GM21825 (cell line): Measurements from ENCODE around the gene DISC1.
"Not testable (repeated sequence)": the region's sequence is repeated elsewhere in the genome, so short reads cannot be mapped to it uniquely, and the experiment has no call there.

ENCODE experiments used
- ATAC-seq: cut with Tn5 transposase; IDR thresholded peaks from one replicate; pipeline ENCODE4 v1.9.1; 2021; ENCODE audit warnings: mild to moderate bottlenecking, moderate library complexity; ENCODE audit not compliant: unreplicated experiment

The DISC1 gene

DNA sequence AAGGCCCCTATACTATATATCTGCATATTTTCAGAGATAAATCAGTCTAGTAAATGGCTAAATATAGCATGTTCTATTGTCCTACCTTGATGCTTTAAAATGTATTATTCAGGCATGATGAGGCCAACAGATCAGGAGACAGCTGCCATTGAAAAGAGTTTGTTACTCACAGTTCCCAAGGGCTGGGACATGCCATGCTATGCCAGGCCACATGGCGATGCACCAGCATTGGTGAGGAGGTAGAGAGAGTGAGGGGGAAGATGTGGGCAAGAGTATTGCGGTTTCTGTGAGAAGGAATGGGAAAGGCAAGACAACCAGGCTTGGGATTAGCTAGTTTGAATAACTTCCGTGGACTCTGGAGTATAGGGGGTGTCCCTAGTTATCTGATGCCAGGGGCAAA lies 316.5 kb downstream of the DISC1 start:
- no peak for ATAC-seq

DNA sequence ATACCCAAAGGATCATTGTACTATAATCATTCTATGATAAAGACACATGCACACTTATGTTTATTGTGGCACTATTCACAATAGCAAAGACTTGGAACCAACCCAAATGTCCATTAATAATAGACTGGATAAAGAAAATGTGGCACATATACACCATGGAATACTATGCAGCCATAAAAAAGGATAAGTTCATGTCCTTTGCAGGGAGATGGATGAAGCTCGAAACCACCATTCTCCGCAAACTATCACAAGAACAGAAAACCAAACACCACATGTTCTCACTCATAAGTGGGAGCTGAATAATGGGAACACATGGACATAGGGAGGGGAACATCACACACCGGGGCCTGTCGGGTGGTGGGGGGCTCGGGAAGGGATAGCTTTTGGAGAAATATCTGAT lies 321.5 kb downstream of the DISC1 start:
- not testable (repeated sequence) for ATAC-seq

GRCh38 chr1:231949277-231950091 lies 322.9 kb downstream of the DISC1 start:
- ATAC-seq, result no peak

DNA sequence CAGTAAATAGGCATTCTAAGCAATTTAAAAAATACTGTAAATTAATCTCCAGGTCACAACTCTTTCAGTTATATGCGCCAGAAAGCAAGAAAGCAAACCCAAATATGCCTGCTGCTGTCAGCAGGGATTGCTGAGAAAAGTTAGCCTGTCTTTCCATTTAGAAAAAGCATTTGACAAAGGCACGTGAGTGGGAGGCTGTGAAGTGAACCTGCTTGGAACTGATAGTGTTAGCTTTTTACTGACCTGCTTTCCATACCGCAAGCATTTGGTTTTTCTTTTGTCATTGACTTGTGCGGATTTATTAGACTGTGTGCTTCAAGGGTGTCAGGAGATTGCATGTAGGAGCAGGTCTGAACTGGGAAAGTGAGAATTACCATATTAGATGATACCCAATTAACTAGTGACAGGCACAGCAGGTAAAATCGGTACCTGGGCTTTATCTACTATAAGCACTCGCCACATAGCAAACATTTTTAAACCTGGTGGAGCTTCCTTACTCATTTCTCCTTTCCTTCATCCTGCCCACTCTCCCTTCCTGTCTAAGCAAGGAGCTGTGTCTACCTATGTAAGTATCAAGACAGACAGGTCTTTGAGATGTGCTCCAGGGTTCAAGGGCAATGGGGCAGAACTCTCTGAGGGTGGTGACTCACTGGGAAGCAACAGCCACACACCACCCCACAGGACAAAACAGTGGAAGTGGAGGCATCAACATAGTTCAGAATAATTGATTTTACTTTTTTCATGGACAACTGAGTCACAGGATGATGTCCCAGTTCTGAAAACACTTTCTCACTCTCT lies 323.9 kb downstream of the DISC1 start:
- ATAC-seq, result no peak

DNA sequence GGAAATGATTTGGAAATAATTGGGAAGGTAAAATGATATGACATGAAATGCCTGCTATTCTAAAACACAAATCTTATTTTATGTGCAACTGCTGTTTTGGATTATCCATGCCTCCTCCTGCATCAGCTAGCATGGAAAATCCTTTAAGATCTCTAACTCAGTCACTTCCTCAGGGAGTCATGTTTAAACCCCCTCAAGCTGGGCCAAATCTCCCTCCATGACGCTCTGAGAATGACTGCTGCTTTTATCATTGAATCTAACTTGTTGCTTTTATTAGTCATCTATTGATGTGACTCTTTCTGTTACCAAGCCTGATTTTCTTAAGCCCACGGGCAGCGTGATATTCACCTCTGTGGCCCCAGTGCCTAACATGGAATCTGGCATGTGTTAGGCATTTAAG lies 324.8 kb downstream of the DISC1 start:
- ATAC-seq, result no peak

DNA sequence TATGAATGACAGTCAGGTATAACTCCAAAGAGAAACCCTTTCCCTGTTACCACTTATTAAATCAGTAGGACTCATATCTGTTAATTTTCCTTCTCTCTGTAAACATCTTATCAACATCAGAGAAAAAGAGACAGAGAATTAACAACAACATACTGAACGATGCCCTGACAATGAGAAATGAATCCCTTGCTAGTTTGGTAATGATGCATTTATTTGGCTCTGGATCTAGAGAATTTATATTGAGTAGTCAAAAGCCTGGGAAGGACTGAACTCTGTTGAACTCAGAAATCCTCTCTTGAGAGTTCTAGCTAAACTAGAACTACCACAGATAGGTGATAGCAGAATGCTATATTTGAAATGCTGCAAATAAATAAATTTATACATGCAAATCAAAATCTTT lies 325.6 kb downstream of the DISC1 start:
- no peak for ATAC-seq

GRCh38 chr1:231953660-231954059 lies 327.1 kb downstream of the DISC1 start:
- ATAC-seq, result no peak

GRCh38 chr1:231954751-231955150 lies 328.2 kb downstream of the DISC1 start:
- no peak for ATAC-seq

- ATAC-seq, result no peak
These were observed 330.8 kb downstream of the DISC1 start for GRCh38 chr1:231957359-231957758.

- no peak for ATAC-seq
These were observed 331.9 kb downstream of the DISC1 start for GRCh38 chr1:231958448-231958847.

DNA sequence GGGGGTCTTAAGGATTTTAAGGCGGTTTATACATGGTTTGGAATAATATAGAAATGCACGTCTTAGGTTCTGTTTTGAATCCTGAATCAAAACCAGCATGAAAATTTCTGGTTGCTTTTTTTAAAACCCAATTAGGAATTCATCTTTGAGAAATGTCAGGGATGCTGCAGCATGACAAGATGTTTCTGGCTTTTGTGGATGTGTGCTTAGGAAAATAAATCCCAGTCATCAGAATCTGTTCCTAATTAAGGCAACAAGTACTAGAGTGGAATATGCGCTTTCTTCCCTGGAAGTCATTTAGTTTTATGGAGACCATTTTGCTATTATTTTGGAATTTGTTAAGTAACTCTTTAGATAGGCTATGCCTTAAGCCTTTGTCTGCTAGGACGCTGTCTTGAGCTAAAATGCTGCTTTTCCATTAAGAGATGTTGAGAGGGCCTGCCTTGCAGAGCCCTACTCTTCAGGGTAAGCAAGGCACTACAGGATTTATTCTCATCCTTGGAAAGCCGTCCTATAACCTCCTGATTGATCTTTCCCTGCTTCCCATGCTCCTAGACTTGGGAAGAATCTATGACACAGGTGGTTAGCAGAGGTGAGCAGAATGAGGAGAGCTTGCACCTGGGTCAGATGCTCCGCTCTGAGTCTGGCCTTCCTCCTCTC lies 332.8 kb downstream of the DISC1 start:
- ATAC-seq, result no peak

DNA sequence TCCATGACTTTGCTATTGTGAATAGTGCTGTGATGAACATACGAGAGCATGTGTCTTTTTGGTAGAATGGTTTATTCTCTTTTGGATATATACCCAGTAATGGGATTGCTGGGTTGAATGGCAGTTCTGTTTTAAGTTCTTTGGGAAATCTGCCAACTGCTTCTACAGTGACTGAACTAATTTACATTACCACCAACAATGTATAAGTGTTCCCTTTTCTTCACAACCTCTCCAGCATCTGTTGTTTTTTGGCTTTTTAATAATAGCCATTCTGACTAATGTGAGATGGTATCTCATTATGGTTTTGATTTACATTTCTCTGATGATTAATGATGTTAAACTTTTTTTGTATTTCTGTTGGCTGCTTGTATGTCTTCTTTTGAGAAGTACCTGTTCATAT lies 335.2 kb downstream of the DISC1 start:
- not testable (repeated sequence) for ATAC-seq

- no peak for ATAC-seq
These were observed 336.0 kb downstream of the DISC1 start for GRCh38 chr1:231962636-231963035.

- no peak for ATAC-seq
These were observed 337.7 kb downstream of the DISC1 start for GRCh38 chr1:231964241-231964640.

DNA sequence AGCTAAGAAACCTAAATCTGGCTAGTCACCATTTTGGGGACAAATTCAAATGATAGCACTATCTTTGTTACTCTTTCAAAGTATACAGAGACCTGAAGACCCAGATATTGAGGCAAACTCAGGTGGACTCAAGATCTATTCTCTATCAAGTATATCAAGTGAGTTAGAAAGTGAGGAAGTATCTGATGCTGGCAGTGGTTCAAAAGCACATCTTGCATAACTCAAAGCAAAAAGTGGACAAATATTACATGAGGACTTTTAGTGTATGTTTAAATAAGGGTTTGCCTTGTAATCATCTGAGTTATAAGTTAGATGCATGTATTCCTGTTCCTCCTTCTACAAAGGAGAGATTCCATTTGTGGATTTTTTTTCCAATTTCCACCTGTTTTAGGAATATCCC lies 338.4 kb downstream of the DISC1 start:
- no peak for ATAC-seq

DNA sequence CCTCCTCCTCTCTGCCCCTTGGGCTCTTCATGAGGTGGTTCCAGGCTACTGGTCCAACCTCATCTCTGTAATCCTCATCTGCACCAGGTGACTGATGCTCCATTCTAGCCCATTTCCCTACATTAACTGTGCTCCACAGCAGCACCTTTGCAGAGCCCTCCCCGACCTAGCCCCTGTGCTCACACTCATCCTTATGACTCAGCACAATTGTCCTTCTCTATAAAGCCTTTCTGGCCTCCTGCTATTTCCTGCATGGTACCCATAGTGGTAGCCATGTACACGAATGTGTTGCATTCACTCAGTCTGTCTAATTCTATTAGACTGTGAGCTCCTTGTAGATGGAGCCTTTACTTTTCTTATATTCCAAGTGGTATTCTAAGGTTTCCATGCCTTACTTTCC lies 339.0 kb downstream of the DISC1 start:
- ATAC-seq, result no peak

DNA sequence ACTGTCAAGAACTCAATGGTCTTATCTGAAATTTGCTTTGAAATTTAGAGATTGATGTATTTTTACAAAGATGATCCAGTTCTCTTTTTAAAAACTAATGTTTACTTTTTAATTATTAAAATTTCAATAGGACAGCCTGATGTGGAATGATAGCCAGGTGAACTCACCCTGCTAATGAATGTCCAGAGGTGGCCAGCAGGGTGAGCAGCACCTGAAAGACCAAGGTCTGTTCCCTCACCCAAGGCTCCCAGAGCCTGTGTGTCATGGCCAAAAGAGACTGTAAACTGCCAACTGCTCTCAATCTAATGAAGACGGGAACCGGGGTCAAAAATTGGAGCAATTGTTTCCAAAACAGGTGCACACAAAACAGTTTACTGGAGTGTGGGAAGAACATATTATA lies 340.4 kb downstream of the DISC1 start:
- no peak for ATAC-seq

DNA sequence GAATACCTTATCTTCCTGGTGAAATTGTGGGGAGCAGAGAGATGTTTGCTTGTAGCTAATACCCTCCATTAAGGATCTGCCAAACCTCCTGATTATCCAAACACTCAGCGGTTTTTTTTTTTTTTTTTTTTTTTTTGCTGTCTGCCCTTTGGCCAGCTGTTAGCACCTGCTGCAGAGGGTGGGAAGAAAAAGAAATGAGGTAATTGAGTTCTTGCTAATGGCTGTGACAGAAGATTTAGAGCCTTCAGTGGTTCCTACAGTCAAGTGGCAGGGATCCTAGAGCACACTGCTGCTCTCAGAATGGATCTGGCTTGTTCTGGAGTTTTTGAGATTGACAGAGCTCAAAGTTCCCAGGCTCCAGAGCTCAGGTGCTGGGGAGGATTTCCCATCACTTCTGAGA lies 342.5 kb downstream of the DISC1 start:
- ATAC-seq, result no peak

GRCh38 chr1:231969761-231970160 lies 343.2 kb downstream of the DISC1 start:
- ATAC-seq, result not testable (repeated sequence)

DNA sequence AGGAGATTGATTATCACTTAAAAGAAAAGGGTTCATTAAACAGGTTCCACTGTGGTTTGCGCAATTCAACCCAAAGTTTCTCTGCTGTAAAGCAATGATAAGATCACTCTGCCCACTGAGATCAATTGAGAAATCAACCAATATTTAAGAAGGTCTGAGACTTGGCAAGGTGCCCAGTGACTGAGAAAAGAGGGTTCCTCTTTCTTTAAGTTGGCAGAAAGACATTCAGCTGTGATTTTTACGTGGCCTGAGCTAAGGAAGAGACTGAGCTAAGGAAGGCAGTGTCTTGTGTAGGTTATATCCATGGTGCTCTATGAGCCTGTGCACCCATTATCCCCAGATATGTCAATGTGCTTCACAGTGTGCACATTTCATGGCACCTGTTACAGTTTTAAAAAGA lies 344.1 kb downstream of the DISC1 start:
- no peak for ATAC-seq

GRCh38 chr1:231971397-231972110 lies 345.0 kb downstream of the DISC1 start:
- no peak for ATAC-seq
